Ascending aorta (tissue), 2 donors: Measurements from ENCODE around the gene SNRNP70. TPM values are rescaled to one million over a fixed set of nuclear protein-coding genes. Genes with fewer than 3 reads are reported as not detected.
A peak's percentile ranks its signal among the peaks of the same experiment; 100 is the strongest.

Experiments
- DNase-seq, 2 donors: peaks; one replicate each; pipeline ENCODE4 v3.0.0-alpha.2; 2019; ENCODE audit warnings: low spot score in 2 of 2
- H3K27ac ChIP-seq, 2 donors: fragments of 200-600 bp; sonication (generic); one replicate each; pipeline ENCODE4 v1.5.1; 2016 to 2017; ENCODE audit warnings: mild to moderate bottlenecking in 1 of 2
- H3K27me3 ChIP-seq: fragments of 200-600 bp; sonication (generic); one replicate; pipeline ENCODE4 v1.5.1; 2017
- H3K36me3 ChIP-seq, 2 donors: fragments of 200-600 bp; sonication (generic); one replicate each; pipeline ENCODE4 v1.5.1; 2016
- H3K4me1 ChIP-seq, 2 donors: fragments of 200-600 bp; sonication (generic); one replicate each; pipeline ENCODE4 v1.5.1; 2016 to 2017; ENCODE audit warnings: mild to moderate bottlenecking in 1 of 2
- H3K4me3 ChIP-seq, 2 donors: fragments of 200-600 bp; sonication (generic); one replicate each; pipeline ENCODE4 v1.5.1; 2016 to 2017; ENCODE audit warnings: mild to moderate bottlenecking in 1 of 2
- H3K9me3 ChIP-seq, 2 donors: fragments of 200-600 bp; sonication (generic); one replicate each; pipeline ENCODE4 v1.5.1; 2016
- CTCF ChIP-seq, 3 experiments: fragments of 200-600 bp in 2 of 3; fragments of 450-650 bp in 1 of 3; sonication (generic) in 2 of 3; IDR thresholded peaks; one replicate each; pipeline ENCODE4 v1.5.1; 2016 to 2019; ENCODE audit warnings: antibody characterized with exemption in 3 of 3, mild to moderate bottlenecking in 1 of 3, moderate library complexity in 1 of 3
- intact Hi-C: fragments of 100-400 bp; cut with DNase I; formaldehyde crosslinking; loops from one replicate; pipeline ENCODE4 v1.15.1; 2023
- total RNA-seq: library from RNA; depleted of rRNA; stranded (reverse); fragments of >200 nt; gene quantifications from one replicate; pipeline ENCODE4 v1.1.0, GENCODE V29; 2016

The SNRNP70 gene
- total RNA-seq, 1 donor from 2014 or later: 185 TPM

GRCh38 chr19:49117677-49118564 lies 32.7 kb downstream of the SNRNP70 start:
- H3K9me3 ChIP-seq: no peaks in the 10 kb centered on the region
- no peak for DNase-seq
- H3K27ac ChIP-seq: peak overlapping the region; percentile 93 to 96
- no peaks in the 10 kb centered on the region for H3K27me3 ChIP-seq
- intact Hi-C loops: no loop called here
- H3K4me3 ChIP-seq: peak overlapping the region; percentile 63 to 73
- no peak for TF ChIP-seq CTCF (IDR thresholded peaks at IDR 0.05)
- peaks cover 14 to 25% of the 10 kb centered on the region in 2 donors for H3K4me1 ChIP-seq
- H3K36me3 ChIP-seq: no peaks in the 10 kb centered on the region

- H3K4me1 ChIP-seq: peaks cover 14 to 22% of the 10 kb centered on the region in 2 donors
- H3K9me3 ChIP-seq: no peaks in the 10 kb centered on the region
- H3K36me3 ChIP-seq: no peaks in the 10 kb centered on the region
- DNase-seq: peak; percentile 81 to 97
- H3K27ac ChIP-seq: peak within 1 kb of the TSS; percentile 93 to 96
- intact Hi-C loops: loop anchor here (1.0 kb wide), 2 partner anchors 10 to 31 kb away; no protein-coding TSS in a partner anchor
- peak within 1 kb of the TSS; percentile 63 to 73 for H3K4me3 ChIP-seq
- no peaks in the 10 kb centered on the region for H3K27me3 ChIP-seq
- TF ChIP-seq CTCF (IDR thresholded peaks at IDR 0.05): peak in 1 of 3 experiments; percentile 11
Measured at GRCh38 chr19:49118565-49119410, 33.5 kb downstream of the SNRNP70 start, which contains the start of gene C19orf73. Gene C19orf73 (minus strand): TSS chr19:49119143. CDS start chr19:49119022, 121 bp downstream.

- H3K36me3 ChIP-seq: no peaks in the 10 kb centered on the region
- intact Hi-C loops: loop anchor here (1.0 kb wide), 2 partner anchors 9 to 30 kb away; no protein-coding TSS in a partner anchor
Measured at GRCh38 chr19:49119411-49120324, 34.4 kb downstream of the SNRNP70 start, which contains the start of gene PPFIA3. Gene PPFIA3 (plus strand): TSS chr19:49119544. CDS start chr19:49127874, 8,330 bp downstream.

GRCh38 chr19:49120325-49120683 lies 35.1 kb downstream of the SNRNP70 start:
- no peak for TF ChIP-seq CTCF (IDR thresholded peaks at IDR 0.05)
- Histone ChIP-seq H3K4me3 (peak overlapping the region; percentile 53 to 73), H3K4me1 (peaks cover 14 to 20% of the 10 kb centered on the region in 2 donors), H3K36me3 (no peaks in the 10 kb centered on the region), H3K27me3 (no peaks in the 10 kb centered on the region), H3K9me3 (no peaks in the 10 kb centered on the region), H3K27ac (no peak overlapping the region)
- intact Hi-C loops: no loop called here
- DNase-seq: no peak

More at GRCh38 chr19:49119411-49120324, 34.4 kb downstream of the SNRNP70 start, which contains the start of gene PPFIA3:
- peak in 1 of 2 donors; percentile 81 for DNase-seq
- H3K4me1 ChIP-seq: peaks cover 14 to 20% of the 10 kb centered on the region in 2 donors
- no peak for TF ChIP-seq CTCF (IDR thresholded peaks at IDR 0.05)
- no peaks in the 10 kb centered on the region for H3K9me3 ChIP-seq
- peak within 1 kb of the TSS; percentile 63 to 73 for H3K4me3 ChIP-seq
- H3K27me3 ChIP-seq: no peaks in the 10 kb centered on the region
- peak within 1 kb of the TSS; percentile 93 to 96 for H3K27ac ChIP-seq
